B cell (primary cell): ENCODE data around the gene HBA2. TPM values are rescaled to one million over a fixed set of nuclear protein-coding genes. Genes with fewer than 3 reads are reported as not detected.

ENCODE experiments used
- ATAC-seq: fragments of 200-7000 bp; cut with Tn5 transposase; one replicate; pipeline ENCODE4 v1.10.0; 2021; ENCODE audit warnings: low read depth, mild to moderate bottlenecking, moderate number of reproducible peaks, moderate library complexity
- CTCF ChIA-PET: fragments of 350-600 bp; sonication (Branson Sonifier 250); formaldehyde crosslinking; loops from one replicate; lab custom pipeline; 2021; ENCODE audit warnings: antibody characterized with exemption, inconsistent platforms; lab: Charles Lee
- POLR2A ChIA-PET: fragments of 350-600 bp; sonication (Branson Sonifier 250); formaldehyde crosslinking; loops from one replicate; lab custom pipeline; 2021; ENCODE audit warnings: antibody characterized with exemption; lab: Charles Lee
- DNase-seq: peaks from one replicate; pipeline ENCODE4 v3.0.0; 2013
- H2AFZ ChIP-seq: 2 replicates; pipeline ENCODE4 v1.6.1; 2012; ENCODE audit warnings: mild to moderate bottlenecking, low read depth, low read length; ENCODE audit not compliant: insufficient read depth, poor library complexity, severe bottlenecking
- H3K27ac ChIP-seq, 2 donors: 1 replicate in 1 of 2; 2 replicates in 1 of 2; pipeline ENCODE4 v1.5.1; 2012 to 2013; ENCODE audit warnings: low read length in 2 of 2, mild to moderate bottlenecking in 2 of 2, moderate library complexity in 1 of 2
- H3K27me3 ChIP-seq, 4 experiments: fragments of 200-600 bp in 1 of 4; sonication (generic) in 1 of 4; replicated peaks in 1 of 4; 1 replicate in 2 of 4; 2 replicates in 2 of 4; pipeline versions ENCODE4 v1.6.1 to v1.7.0; 2013 to 2016; ENCODE audit warnings: low read length in 3 of 4, mild to moderate bottlenecking in 2 of 4, mixed read lengths in 1 of 4, moderate library complexity in 1 of 4; ENCODE audit not compliant: insufficient read depth in 4 of 4, control insufficient read depth in 3 of 4; ENCODE audit errors: control extremely low read depth in 1 of 4
- H3K36me3 ChIP-seq, 2 experiments: replicated peaks in 1 of 2; 1 replicate in 1 of 2; 2 replicates in 1 of 2; pipeline versions ENCODE4 v1.6.1 to v1.7.1; 2013; ENCODE audit warnings: low read length in 1 of 2; ENCODE audit not compliant: insufficient read depth in 2 of 2, control insufficient read depth in 1 of 2; ENCODE audit errors: control extremely low read depth in 1 of 2, extremely low read depth in 1 of 2
- H3K4me1 ChIP-seq, 2 donors: fragments of 200-600 bp in 1 of 2; sonication (generic) in 1 of 2; 1 replicate in 1 of 2; 2 replicates in 1 of 2; pipeline versions ENCODE4 v1.5.1 to v1.6.1; 2013 to 2017; ENCODE audit warnings: low read length in 2 of 2; ENCODE audit not compliant: control insufficient read depth in 2 of 2, insufficient read depth in 2 of 2
- H3K4me2 ChIP-seq: replicated peaks from 2 replicates; pipeline ENCODE3; 2012; ENCODE audit warnings: mild to moderate bottlenecking, low read depth, low read length; ENCODE audit not compliant: poor library complexity, severe bottlenecking
- H3K4me3 ChIP-seq, 5 experiments: fragments of 200-600 bp in 1 of 5; sonication (generic) in 1 of 5; 1 replicate in 3 of 5; 2 replicates in 2 of 5; pipeline versions ENCODE4 v1.5.1 to v1.7.0; 2011 to 2016; ENCODE audit warnings: low read length in 4 of 5, mild to moderate bottlenecking in 4 of 5, low read depth in 2 of 5, control low read depth in 1 of 5, moderate library complexity in 1 of 5; ENCODE audit not compliant: insufficient read depth in 1 of 5; ENCODE audit errors: control extremely low read depth in 1 of 5, extremely low read depth in 1 of 5
- H3K79me2 ChIP-seq: fragments of 200-600 bp; sonication (generic); one replicate; pipeline ENCODE4 v1.6.0; 2016; ENCODE audit warnings: low read length; ENCODE audit not compliant: control insufficient read depth, insufficient read depth
- H3K9ac ChIP-seq: fragments of 200-600 bp; sonication (generic); 2 replicates; pipeline ENCODE4 v1.6.1; 2017; ENCODE audit warnings: mild to moderate bottlenecking, low read length, moderate library complexity
- H3K9me3 ChIP-seq, 3 donors: one replicate each; pipeline versions ENCODE4 v1.6.1 to v1.7.1; 2013; ENCODE audit warnings: low read length in 2 of 3; ENCODE audit not compliant: control insufficient read depth in 2 of 3, insufficient read depth in 1 of 3; ENCODE audit errors: control extremely low read depth in 1 of 3
- H4K20me1 ChIP-seq: 2 replicates; pipeline ENCODE4 v1.6.0; 2012; ENCODE audit warnings: mild to moderate bottlenecking, low read length; ENCODE audit not compliant: insufficient read depth, control insufficient read depth, poor library complexity, severe bottlenecking
- H3K27ac Mint-ChIP-seq: one replicate; pipeline ENCODE4 v1.8.0; 2021; ENCODE audit warnings: mixed read lengths
- H3K27me3 Mint-ChIP-seq: one replicate; pipeline ENCODE4 v1.8.0; 2021; ENCODE audit warnings: mixed read lengths
- H3K4me1 Mint-ChIP-seq: one replicate; pipeline ENCODE4 v1.8.0; 2021; ENCODE audit warnings: mixed read lengths
- H3K4me3 Mint-ChIP-seq: one replicate; pipeline ENCODE4 v1.8.0; 2021; ENCODE audit warnings: mixed read lengths
- H3K9me3 Mint-ChIP-seq: one replicate; pipeline ENCODE4 v1.8.0; 2022; ENCODE audit warnings: mixed read lengths; ENCODE audit not compliant: insufficient read depth
- EZH2 ChIP-seq: IDR thresholded peaks from 2 replicates; pipeline ENCODE4 v1.6.1; 2012; ENCODE audit warnings: borderline replicate concordance, low read depth, mild to moderate bottlenecking, moderate library complexity, low read length; ENCODE audit not compliant: insufficient read depth, poor library complexity, severe bottlenecking
- WGBS: methylation state at CpG from one replicate; pipeline ENCODE4 v1.1.5; 2013; ENCODE audit warnings: missing lambda C conversion rate; ENCODE audit not compliant: insufficient coverage; 5-methylcytosine and 5-hydroxymethylcytosine counted together
- intact Hi-C: fragments of 100-400 bp; cut with micrococcal nuclease; formaldehyde crosslinking; loops from one replicate; pipeline ENCODE4 v1.10.0; 2022
- polyA plus RNA-seq: library from polyadenylated mRNA; depleted of rRNA; stranded (reverse); fragments of >200 nt; gene quantifications from 2 replicates; pipeline ENCODE4 v1.2.3, GENCODE V29; 2012
- total RNA-seq, 2 donors: library from RNA; stranded (reverse); fragments of 120-200 nt in 1 of 2; gene quantifications; 1 replicate in 1 of 2; 2 replicates in 1 of 2; pipeline versions ENCODE4 v1.2.3 to v1.2.4, GENCODE V29; 2013 to 2022
- TF ChIP-seq, protein P1 (sequence below): fragments of 200-600 bp; IDR thresholded peaks from one replicate; pipeline ENCODE4 v1.8.0; 2022; ENCODE audit warnings: antibody characterized with exemption, mild to moderate bottlenecking

HBA2 gene
- total and polyA plus RNA-seq, 2 donors (not counting 1 experiment from before 2014, with no cell fraction given), result 75.6 to 179 TPM

DNA sequence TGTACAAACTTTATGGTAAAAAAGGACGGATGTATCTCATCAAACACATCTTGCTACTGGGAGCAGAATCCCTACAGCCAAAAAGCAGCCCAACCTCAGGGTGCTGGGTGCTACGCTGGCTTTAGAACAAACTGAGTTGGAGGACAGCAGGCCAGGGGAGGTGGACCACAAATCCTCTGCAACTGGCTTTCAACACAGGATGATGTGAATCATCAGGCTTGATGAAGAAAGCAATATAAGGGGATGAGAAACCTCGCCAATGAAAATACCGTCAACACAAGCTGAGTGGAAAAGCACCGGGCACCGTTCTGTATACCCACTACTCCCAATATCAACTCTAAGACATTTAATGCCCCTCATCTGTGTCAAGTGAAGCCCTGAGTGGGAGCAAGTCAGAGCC, 21.8 kb downstream of the HBA2 start:
- peaks cover 49% of the 10 kb centered on the region for H4K20me1 ChIP-seq
- intact Hi-C loops, result no loop called here
- TF ChIP-seq, protein P1, sequence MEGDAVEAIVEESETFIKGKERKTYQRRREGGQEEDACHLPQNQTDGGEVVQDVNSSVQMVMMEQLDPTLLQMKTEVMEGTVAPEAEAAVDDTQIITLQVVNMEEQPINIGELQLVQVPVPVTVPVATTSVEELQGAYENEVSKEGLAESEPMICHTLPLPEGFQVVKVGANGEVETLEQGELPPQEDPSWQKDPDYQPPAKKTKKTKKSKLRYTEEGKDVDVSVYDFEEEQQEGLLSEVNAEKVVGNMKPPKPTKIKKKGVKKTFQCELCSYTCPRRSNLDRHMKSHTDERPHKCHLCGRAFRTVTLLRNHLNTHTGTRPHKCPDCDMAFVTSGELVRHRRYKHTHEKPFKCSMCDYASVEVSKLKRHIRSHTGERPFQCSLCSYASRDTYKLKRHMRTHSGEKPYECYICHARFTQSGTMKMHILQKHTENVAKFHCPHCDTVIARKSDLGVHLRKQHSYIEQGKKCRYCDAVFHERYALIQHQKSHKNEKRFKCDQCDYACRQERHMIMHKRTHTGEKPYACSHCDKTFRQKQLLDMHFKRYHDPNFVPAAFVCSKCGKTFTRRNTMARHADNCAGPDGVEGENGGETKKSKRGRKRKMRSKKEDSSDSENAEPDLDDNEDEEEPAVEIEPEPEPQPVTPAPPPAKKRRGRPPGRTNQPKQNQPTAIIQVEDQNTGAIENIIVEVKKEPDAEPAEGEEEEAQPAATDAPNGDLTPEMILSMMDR, result no peak
- no peak for TF ChIP-seq EZH2
- H3K36me3 ChIP-seq, result peaks cover 10 to 86% of the 10 kb centered on the region in 2 experiments
- no peak overlapping the region for H3K4me2 ChIP-seq
- ChIA-PET POLR2A (no interaction called here), CTCF (interaction anchor here (1.1 kb wide), 1 partner anchor 129 kb away, joined by 4 read pairs; no protein-coding TSS in a partner anchor)
- Mint-ChIP-seq H3K27me3 (no peaks in the 10 kb centered on the region), H3K4me1 (no peaks in the 10 kb centered on the region), H3K9me3 (no peaks in the 10 kb centered on the region), H3K4me3 (no peak overlapping the region), H3K27ac (no peak overlapping the region)
- no peak overlapping the region for H3K27ac ChIP-seq
- 74% methylated on average over 5 of the region's 6 CpGs for WGBS
- ATAC-seq, result no peak
- no peak overlapping the region for H3K4me3 ChIP-seq
- no peaks in the 10 kb centered on the region for H3K9me3 ChIP-seq
- no peak for DNase-seq
- H2AFZ ChIP-seq, result no peak overlapping the region
- H3K4me1 ChIP-seq, result no peaks in the 10 kb centered on the region
- no peak overlapping the region for H3K9ac ChIP-seq
- no peaks in the 10 kb centered on the region for H3K27me3 ChIP-seq
- peaks cover 21% of the 10 kb centered on the region for H3K79me2 ChIP-seq

DNA sequence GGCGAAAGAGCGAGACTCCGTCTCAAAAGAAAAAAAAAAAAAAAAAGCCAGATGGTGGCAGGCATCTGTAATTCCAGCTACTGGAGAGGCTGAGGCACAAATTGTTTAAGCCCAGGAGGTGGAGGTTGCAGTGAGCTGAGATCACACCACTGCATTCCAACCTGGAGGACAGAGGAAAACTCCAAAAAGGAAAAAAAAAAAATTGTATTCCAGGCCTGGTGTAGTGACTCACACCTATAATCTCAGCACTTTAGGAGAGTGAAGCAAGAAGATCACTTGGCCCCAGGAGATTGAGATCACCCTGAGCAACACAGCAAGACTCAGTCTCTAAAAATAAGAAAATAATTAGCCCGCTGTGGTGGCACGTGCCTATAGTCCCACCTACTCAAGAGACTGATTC, 27.7 kb downstream of the HBA2 start:
- Mint-ChIP-seq H3K27me3 (no peaks in the 10 kb centered on the region), H3K4me1 (no peaks in the 10 kb centered on the region), H3K4me3 (no peak overlapping the region), H3K9me3 (no peaks in the 10 kb centered on the region), H3K27ac (no peak overlapping the region)
- H3K27me3 ChIP-seq, result no peaks in the 10 kb centered on the region
- ChIA-PET CTCF (no interaction called here), POLR2A (interaction anchor here (0.7 kb wide), 1 partner anchor 20 kb away, joined by 5 read pairs; the partner anchor contains the start of gene HBQ1)
- intact Hi-C loops, result no loop called here
- H3K4me3 ChIP-seq, result no peak overlapping the region
- WGBS, result 100% methylated on average over 3 of the region's 5 CpGs
- no peak for ATAC-seq
- no peaks in the 10 kb centered on the region for H3K4me1 ChIP-seq
- no peak overlapping the region for H3K27ac ChIP-seq
- no peak overlapping the region for H3K4me2 ChIP-seq
- H4K20me1 ChIP-seq, result peaks cover 28% of the 10 kb centered on the region
- TF ChIP-seq, protein P1, result no peak
- no peak for TF ChIP-seq EZH2
- no peak for DNase-seq
- no peak overlapping the region for H2AFZ ChIP-seq
- H3K9ac ChIP-seq, result no peak overlapping the region
- H3K9me3 ChIP-seq, result no peaks in the 10 kb centered on the region
- peaks cover 7 to 67% of the 10 kb centered on the region in 2 experiments for H3K36me3 ChIP-seq
- H3K79me2 ChIP-seq, result peaks cover 9% of the 10 kb centered on the region
